ENCODE measurements around the gene LMO7.
"Not testable (repeated sequence)": the region's sequence is repeated elsewhere in the genome, so short reads cannot be mapped to it uniquely, and the experiment has no call there.

The LMO7 gene

DNA sequence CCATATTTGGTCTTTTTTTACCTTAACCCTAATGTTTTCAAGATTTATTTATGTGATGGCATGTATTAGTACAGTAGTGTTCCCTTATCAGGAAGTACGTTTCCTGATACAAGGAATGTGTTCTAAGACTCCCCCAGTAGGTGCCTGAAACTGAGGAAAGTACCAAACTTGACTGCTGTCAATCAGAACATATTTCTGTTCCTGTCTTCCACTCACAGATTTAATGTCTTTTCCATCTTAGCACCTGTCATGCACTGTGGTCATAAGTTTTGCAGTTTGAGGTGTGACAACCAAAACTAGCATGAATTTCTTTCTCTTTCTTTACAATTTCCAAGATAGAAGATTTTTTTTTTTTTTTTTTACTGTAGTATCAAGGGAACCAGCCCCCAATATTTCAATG, 62.9 kb downstream of the LMO7 start:
- DNase-seq (ENCODE audit: low spot score) = no peak

GRCh38 chr13:75699717-75700116, 63.6 kb downstream of the LMO7 start:
- not testable (repeated sequence) for DNase-seq (ENCODE audit: low spot score)

DNA sequence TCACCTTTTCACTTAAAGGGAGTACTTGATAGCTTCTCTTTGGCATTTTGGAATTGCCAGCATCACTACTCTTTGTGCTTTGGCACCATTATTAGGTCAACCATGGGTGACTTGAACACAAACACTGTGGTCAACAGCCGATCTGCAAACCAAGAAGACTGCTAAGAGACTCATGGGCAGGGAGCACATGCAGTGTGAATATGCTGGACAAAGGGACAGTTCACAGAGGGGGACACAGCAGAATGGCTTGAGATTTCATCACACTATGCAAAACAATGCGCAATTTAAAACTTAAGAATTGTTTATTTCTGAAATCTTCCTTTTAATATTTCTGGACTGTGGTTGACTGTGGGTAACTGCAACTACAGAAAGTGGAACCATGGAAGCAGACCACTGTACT, 64.4 kb downstream of the LMO7 start:
- DNase-seq (ENCODE audit: low spot score) = no peak

DNA sequence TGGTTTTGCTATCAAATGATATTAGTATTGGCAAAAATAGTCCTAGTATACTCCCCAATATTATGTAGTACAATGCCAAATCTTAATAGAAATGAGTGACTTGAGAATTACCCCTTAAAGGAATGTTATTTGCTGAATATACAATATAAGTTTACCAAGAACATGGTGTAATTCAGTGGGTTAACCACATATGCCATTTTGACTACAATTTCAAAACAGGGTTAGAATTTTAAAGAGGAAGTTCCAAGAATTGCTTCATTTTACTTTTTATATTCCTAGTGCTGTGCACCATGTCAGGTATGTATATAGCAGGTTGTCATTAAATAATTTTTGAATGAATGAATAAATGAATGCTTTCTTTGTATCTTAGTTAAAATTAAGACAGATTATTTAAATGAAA, 66.3 kb downstream of the LMO7 start:
- DNase-seq (ENCODE audit: low spot score) = no peak

- no peak for DNase-seq (ENCODE audit: low spot score)
Observed at GRCh38 chr13:75703769-75704168, 67.6 kb downstream of the LMO7 start.

- no peak for DNase-seq (ENCODE audit: low spot score)
Observed at GRCh38 chr13:75704194-75704926, 68.2 kb downstream of the LMO7 start.

- no peak for DNase-seq (ENCODE audit: low spot score)
Observed at GRCh38 chr13:75704927-75705288, 68.8 kb downstream of the LMO7 start.

GRCh38 chr13:75705395-75705794, 69.3 kb downstream of the LMO7 start:
- DNase-seq (ENCODE audit: low spot score) = no peak

GRCh38 chr13:75705908-75706307, 69.8 kb downstream of the LMO7 start:
- no peak for DNase-seq (ENCODE audit: low spot score)

GRCh38 chr13:75713852-75714251, 77.7 kb downstream of the LMO7 start:
- DNase-seq (ENCODE audit: low spot score) = no peak

- DNase-seq (ENCODE audit: low spot score) = no peak
Observed at GRCh38 chr13:75715601-75716523, 79.7 kb downstream of the LMO7 start.

DNA sequence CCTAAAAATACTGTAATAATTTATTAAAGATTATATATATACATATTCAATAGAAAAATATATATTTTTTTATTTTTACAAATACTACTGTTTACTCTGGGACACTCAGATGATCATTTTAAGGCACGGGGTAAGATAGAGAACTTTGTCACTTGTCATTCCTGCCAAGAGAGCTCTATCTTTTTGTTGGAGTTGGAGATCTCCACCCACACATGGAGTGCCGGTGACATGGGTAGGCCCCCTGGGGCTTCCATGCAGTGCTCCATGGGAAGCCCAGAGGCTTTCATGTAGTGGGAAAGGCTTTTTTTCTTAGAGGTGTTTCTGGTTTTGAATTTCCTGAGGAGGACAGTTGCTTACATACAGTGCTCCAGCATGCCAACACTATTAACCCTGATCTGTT, 81.4 kb downstream of the LMO7 start:
- DNase-seq (ENCODE audit: low spot score) = no peak

DNA sequence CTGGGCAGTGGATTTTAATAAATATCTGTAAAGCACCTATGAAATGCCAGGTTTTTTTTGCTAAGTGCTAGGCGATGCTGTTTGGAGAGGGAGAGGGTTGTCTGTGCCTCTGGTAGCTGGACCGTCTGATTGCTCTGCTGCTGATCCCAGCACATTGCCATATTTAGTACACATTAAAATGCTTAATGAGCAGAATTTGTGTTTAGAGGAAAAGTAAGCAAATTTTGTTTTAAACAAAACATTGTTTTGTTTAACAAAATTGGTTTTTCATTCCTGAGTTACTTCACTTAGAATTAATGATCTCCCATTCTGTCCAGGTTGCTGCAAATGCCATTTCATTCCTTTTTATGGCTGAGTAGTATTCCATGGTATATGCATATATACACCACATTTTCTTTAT, 85.2 kb downstream of the LMO7 start:
- no peak for DNase-seq (ENCODE audit: low spot score)

- no peak for DNase-seq (ENCODE audit: low spot score)
Observed at GRCh38 chr13:75723901-75724300, 87.8 kb downstream of the LMO7 start.

- DNase-seq (ENCODE audit: low spot score) = no peak
Observed at GRCh38 chr13:75724752-75725517, 88.8 kb downstream of the LMO7 start.

- DNase-seq (ENCODE audit: low spot score) = no peak
Observed at GRCh38 chr13:75725736-75726135, 89.6 kb downstream of the LMO7 start.

GRCh38 chr13:75726306-75726705, 90.2 kb downstream of the LMO7 start:
- DNase-seq (ENCODE audit: low spot score) = no peak

DNA sequence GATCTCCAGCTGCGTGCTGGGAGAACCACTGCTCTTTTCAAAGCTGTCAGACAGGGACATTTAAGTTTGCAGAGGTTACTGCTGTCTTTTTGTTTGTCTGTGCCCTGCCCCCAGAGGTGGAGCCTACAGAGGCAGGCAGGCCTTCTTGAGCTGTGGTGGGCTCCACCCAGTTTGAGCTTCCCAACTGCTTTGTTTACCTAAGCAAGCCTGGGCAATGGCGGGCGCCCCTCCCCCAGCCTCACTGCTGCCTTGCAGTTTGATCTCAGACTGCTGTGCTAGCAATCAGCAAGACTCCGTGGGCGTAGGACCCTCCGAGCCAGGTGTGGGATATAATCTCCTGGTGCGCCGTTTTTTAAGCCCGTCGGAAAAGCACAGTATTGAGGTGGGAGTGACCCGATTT, 97.0 kb downstream of the LMO7 start:
- DNase-seq (ENCODE audit: low spot score) = not testable (repeated sequence)

- DNase-seq (ENCODE audit: low spot score) = no peak
Observed at GRCh38 chr13:75736173-75736572, 100.0 kb downstream of the LMO7 start.

GRCh38 chr13:75738841-75739240, 102.7 kb downstream of the LMO7 start:
- no peak for DNase-seq (ENCODE audit: low spot score)

GRCh38 chr13:75739244-75739868, 103.2 kb downstream of the LMO7 start:
- DNase-seq (ENCODE audit: low spot score) = no peak

- DNase-seq (ENCODE audit: low spot score) = no peak
Observed at GRCh38 chr13:75740031-75740430, 103.9 kb downstream of the LMO7 start.
